HEK293T (cell line): Measurements from ENCODE around the gene PRDM16.

ENCODE experiments used
- CTCF ChIA-PET: fragments of 350-600 bp; formaldehyde crosslinking; extraction: SDS; loops from one replicate; lab custom pipeline; 2021; ENCODE audit warnings: antibody characterized with exemption, inconsistent platforms; lab: Yijun Ruan, JAX
- POLR2A ChIA-PET: fragments of 350-600 bp; formaldehyde crosslinking; extraction: SDS; loops from one replicate; lab custom pipeline; 2020; ENCODE audit warnings: antibody characterized with exemption, inconsistent platforms; lab: Yijun Ruan, JAX
- DNase-seq: peaks from one replicate; pipeline ENCODE4 v3.0.0; 2012; ENCODE audit warnings: mixed read lengths; ENCODE audit errors: extremely low spot score
- ARNT ChIP-seq: fragments of 450-650 bp; IDR thresholded peaks from 2 replicates; pipeline ENCODE4 v1.6.1; 2017; ENCODE audit warnings: mild to moderate bottlenecking
- BHLHE40 ChIP-seq: fragments of 450-650 bp; IDR thresholded peaks from 2 replicates; pipeline ENCODE4 v1.6.1; 2016; ENCODE audit warnings: mild to moderate bottlenecking, moderate library complexity, borderline replicate concordance
- CTBP1 ChIP-seq: fragments of 450-650 bp; IDR thresholded peaks from 2 replicates; pipeline ENCODE4 v1.6.1; 2016; ENCODE audit warnings: borderline replicate concordance
- ELF4 ChIP-seq: fragments of 450-650 bp; IDR thresholded peaks from 2 replicates; pipeline ENCODE4 v1.6.1; 2017; ENCODE audit warnings: antibody characterized with exemption
- FOXA1 ChIP-seq: fragments of 450-650 bp; IDR thresholded peaks from 2 replicates; pipeline ENCODE4 v1.6.1; 2016; ENCODE audit warnings: mild to moderate bottlenecking
- FOXK2 ChIP-seq: fragments of 450-650 bp; IDR thresholded peaks from 2 replicates; pipeline ENCODE4 v1.6.1; 2016; ENCODE audit warnings: mild to moderate bottlenecking
- FOXM1 ChIP-seq: fragments of 450-650 bp; IDR thresholded peaks from 2 replicates; pipeline ENCODE4 v1.6.1; 2017; ENCODE audit warnings: mild to moderate bottlenecking, borderline replicate concordance
- HDGF ChIP-seq: fragments of 450-650 bp; IDR thresholded peaks from 2 replicates; pipeline ENCODE4 v1.6.1; 2017; ENCODE audit warnings: antibody characterized with exemption, borderline replicate concordance
- L3MBTL2 ChIP-seq: fragments of 450-650 bp; conservative IDR thresholded peaks from 2 replicates; pipeline ENCODE4 v1.6.1; 2016; ENCODE audit warnings: mild to moderate bottlenecking
- LEF1 ChIP-seq: fragments of 450-650 bp; IDR thresholded peaks from 2 replicates; pipeline ENCODE4 v1.6.1; 2017; ENCODE audit warnings: mild to moderate bottlenecking, borderline replicate concordance
- NFRKB ChIP-seq: fragments of 450-650 bp; IDR thresholded peaks from 2 replicates; pipeline ENCODE4 v1.6.1; 2016; ENCODE audit warnings: mild to moderate bottlenecking, moderate library complexity
- SP1 ChIP-seq: fragments of 450-650 bp; IDR thresholded peaks from 2 replicates; pipeline ENCODE4 v1.6.1; 2017
- SUZ12 ChIP-seq: fragments of 450-650 bp; IDR thresholded peaks from 2 replicates; pipeline ENCODE4 v1.6.1; 2016; ENCODE audit warnings: mild to moderate bottlenecking
- TARDBP ChIP-seq: fragments of 450-650 bp; IDR thresholded peaks from 2 replicates; pipeline ENCODE4 v1.6.1; 2016
- ZNF384 ChIP-seq: fragments of 450-650 bp; IDR thresholded peaks from 2 replicates; pipeline ENCODE4 v1.6.1; 2016
- TF ChIP-seq, protein P1 (sequence below): fragments of 450-650 bp; IDR thresholded peaks from 2 replicates; pipeline ENCODE4 v1.6.1; 2016

PRDM16 gene

DNA sequence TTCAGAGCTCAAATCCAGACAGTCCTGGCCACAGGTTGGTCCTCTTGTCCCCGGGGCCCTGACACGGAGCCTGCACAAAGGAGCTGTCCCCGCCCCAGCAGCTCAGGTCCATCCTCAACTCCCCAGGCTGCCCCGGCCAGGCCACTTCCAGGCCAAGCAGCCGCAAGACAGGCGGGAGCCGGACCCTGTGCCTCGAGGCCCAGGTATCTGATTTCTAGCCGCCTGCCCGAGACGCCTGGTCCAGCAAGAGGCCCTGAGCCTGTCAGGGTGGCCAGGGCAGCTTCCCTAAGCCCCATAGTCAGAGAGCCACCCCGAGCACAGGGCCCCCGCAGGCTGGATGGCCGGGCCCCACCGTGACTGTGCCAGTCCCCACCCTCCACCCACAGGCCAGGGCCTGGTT is 165.3 kb downstream of the PRDM16 start:
- TF ChIP-seq BHLHE40 (no peak), FOXM1 (no peak)
- TF ChIP-seq, protein P1, sequence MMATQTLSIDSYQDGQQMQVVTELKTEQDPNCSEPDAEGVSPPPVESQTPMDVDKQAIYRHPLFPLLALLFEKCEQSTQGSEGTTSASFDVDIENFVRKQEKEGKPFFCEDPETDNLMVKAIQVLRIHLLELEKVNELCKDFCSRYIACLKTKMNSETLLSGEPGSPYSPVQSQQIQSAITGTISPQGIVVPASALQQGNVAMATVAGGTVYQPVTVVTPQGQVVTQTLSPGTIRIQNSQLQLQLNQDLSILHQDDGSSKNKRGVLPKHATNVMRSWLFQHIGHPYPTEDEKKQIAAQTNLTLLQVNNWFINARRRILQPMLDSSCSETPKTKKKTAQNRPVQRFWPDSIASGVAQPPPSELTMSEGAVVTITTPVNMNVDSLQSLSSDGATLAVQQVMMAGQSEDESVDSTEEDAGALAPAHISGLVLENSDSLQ: no peak
- DNase-seq: no peak
- ChIA-PET POLR2A (interaction anchor here (1.5 to 1.6 kb wide), 2 partner anchors 13 to 128 kb away, joined by 3 read pairs; no protein-coding TSS in a partner anchor), CTCF (no interaction called here)

DNA sequence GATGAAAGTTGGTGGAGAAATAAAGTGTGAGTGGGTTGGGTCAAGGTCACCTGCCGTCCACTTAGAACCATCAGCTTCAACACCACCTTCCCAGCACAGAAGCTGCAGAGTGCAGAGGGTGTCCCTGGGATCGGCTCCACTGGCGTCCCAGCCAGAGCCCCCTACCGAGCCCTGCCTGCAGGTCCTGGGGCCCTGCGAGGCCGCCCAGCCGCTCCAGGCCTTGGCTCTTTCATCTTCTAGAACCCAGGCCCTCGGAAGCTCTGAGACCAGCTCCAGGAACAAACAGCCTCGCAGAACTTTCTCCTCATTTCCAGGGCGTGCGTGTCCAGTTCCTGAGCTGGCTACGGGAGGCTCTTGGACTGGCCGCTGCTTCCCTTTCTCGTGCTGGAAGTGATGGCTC is 166.0 kb downstream of the PRDM16 start:
- ChIA-PET CTCF (interaction anchor here (1.0 kb wide), 1 partner anchor 12 kb away, joined by 3 read pairs; no protein-coding TSS in a partner anchor), POLR2A (interaction anchor here (1.5 to 1.6 kb wide), 2 partner anchors 12 to 129 kb away, joined by 3 read pairs; no protein-coding TSS in a partner anchor)
- TF ChIP-seq LEF1 (no peak), NFRKB (no peak), TARDBP (no peak), FOXA1 (no peak), ARNT (no peak)
- no peak for DNase-seq

DNA sequence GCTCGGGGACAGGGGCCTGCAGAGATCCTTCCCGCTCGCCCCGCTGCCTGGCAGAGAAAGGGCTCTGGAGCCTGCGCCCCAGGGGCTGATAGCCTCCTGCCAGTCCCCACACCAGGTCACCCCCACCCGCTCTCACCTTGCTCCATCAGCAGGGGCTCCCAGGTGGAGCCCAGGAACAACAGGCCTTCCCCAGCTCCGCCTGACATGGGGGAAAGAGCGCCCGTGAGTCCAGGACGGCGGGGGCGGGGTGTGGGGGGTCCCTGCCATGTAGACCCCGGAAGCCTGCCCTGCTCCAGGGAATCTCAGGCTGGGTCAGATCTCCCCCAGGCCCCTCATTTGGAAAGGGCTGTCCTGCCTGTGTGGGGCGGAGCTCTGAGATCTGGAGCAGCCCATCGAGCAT is 166.5 kb downstream of the PRDM16 start:
- DNase-seq: no peak
- TF ChIP-seq SP1: no peak
- TF ChIP-seq BHLHE40: no peak
- TF ChIP-seq SUZ12: no peak
- TF ChIP-seq, protein P1: no peak
- TF ChIP-seq ELF4: no peak
- TF ChIP-seq NFRKB: no peak
- no peak for TF ChIP-seq ZNF384
- TF ChIP-seq FOXM1: no peak
- TF ChIP-seq FOXA1: no peak
- no peak for TF ChIP-seq HDGF
- TF ChIP-seq L3MBTL2: no peak
- no peak for TF ChIP-seq CTBP1
- no peak for TF ChIP-seq FOXK2
- no peak for TF ChIP-seq ARNT
- no peak for TF ChIP-seq LEF1
- TF ChIP-seq TARDBP: no peak
- CTCF ChIA-PET: interaction anchor here (1.0 kb wide), 1 partner anchor 12 kb away, joined by 3 read pairs; no protein-coding TSS in a partner anchor
- POLR2A ChIA-PET: interaction anchor here (1.5 kb wide), 1 partner anchor 129 kb away, joined by 3 read pairs; no protein-coding TSS in a partner anchor

DNA sequence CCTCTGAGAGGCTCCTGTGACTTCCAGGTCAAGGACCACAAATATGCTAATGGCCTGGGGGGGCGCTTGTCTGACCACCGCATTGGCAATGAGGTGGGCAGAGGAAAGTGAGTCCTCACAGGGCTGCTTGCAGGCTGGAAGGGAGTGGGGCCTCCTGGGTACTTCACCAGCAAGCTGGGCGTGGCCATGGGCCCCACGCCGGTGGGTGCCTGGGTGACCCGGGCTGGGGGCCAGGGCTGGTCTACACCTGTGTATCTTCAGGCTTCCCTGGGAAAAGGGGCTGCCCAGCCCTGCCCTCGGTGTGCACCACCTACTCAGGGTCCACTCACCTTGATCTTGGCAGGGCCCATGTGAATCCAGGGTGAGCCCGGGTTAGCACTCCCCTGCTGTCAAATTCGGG is 167.4 kb downstream of the PRDM16 start:
- POLR2A ChIA-PET: no interaction called here
- DNase-seq: no peak
- TF ChIP-seq BHLHE40 (no peak), ARNT (no peak), FOXK2 (no peak), CTBP1 (no peak), FOXA1 (no peak), L3MBTL2 (no peak), LEF1 (no peak), HDGF (no peak), ZNF384 (no peak)
- TF ChIP-seq, protein P1: no peak
- CTCF ChIA-PET: no interaction called here

DNA sequence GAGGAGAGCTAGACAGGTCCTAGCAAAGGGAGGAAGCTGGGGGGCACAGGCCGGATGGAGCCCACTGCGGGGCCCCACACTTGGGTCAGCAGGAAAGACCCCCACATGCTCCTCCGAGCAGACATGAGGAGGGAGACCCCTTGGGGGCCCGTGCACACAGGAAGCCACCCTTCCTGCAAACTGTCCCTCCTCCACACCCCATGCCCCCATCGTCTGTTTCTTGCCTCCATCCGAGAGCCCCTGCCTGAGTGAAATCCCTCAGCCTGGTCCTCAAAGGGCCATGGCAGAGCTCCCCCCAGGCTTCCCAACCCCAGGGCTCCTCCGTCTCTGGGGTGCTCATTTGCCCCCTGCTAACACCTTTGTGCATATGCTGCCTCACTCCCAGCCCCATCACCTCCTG is 168.0 kb downstream of the PRDM16 start:
- CTCF ChIA-PET: no interaction called here
- no peak for DNase-seq
- TF ChIP-seq CTBP1: no peak
- no peak for TF ChIP-seq ARNT
- TF ChIP-seq FOXK2: no peak
- TF ChIP-seq ELF4: no peak
- TF ChIP-seq HDGF: no peak
- no peak for TF ChIP-seq NFRKB
- TF ChIP-seq TARDBP: no peak
- TF ChIP-seq LEF1: no peak
- POLR2A ChIA-PET: no interaction called here

DNA sequence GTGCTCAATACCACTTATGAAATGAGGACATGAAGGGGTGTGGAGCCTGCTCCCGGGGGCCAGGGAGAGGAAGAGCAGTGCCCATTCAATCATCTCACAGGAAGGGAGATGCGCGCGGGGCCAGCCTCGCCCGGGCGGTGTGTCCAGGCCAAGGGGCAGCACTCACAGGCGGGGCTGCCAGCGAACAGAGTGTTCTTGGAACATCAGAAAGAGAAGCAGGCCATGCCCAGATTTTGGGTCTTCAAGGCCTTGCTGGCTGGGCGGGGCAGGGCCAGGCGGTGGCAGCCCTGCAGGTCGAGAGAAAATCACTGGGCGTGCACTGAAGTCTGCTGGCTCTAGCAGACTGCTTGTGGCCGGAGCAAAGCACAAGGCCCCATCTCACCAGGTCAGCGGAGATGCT is 168.6 kb downstream of the PRDM16 start:
- DNase-seq: no peak
- CTCF ChIA-PET: no interaction called here
- POLR2A ChIA-PET: no interaction called here
- TF ChIP-seq BHLHE40 (no peak), FOXM1 (no peak), NFRKB (no peak), FOXK2 (no peak), ELF4 (no peak), TARDBP (no peak), HDGF (no peak), ARNT (no peak), CTBP1 (no peak), ZNF384 (no peak), FOXA1 (no peak), L3MBTL2 (no peak), LEF1 (no peak), SP1 (no peak)
- TF ChIP-seq, protein P1: no peak
